HUES64 (cell line): ENCODE results near the gene TMEM86A.

ENCODE experiments used
- H3K27ac ChIP-seq: 2 replicates; pipeline ENCODE4 v1.7.0; 2013; ENCODE audit warnings: low read depth, low read length, inconsistent platforms
- H3K27me3 ChIP-seq: 2 replicates; pipeline ENCODE4 v1.6.1; 2013; ENCODE audit warnings: mild to moderate bottlenecking, low read length; ENCODE audit not compliant: insufficient read depth
- H3K36me3 ChIP-seq: 2 replicates; pipeline ENCODE4 v1.6.1; 2013; ENCODE audit warnings: mild to moderate bottlenecking, low read length; ENCODE audit not compliant: insufficient read depth
- H3K4me1 ChIP-seq: 2 replicates; pipeline ENCODE4 v1.6.1; 2013; ENCODE audit warnings: mild to moderate bottlenecking, low read length, moderate library complexity; ENCODE audit not compliant: insufficient read depth
- H3K4me3 ChIP-seq: 2 replicates; pipeline ENCODE4 v1.5.1; 2013; ENCODE audit warnings: mild to moderate bottlenecking, low read length, moderate library complexity
- H3K9ac ChIP-seq: 2 replicates; pipeline ENCODE4 v1.6.1; 2013; ENCODE audit warnings: mild to moderate bottlenecking, low read depth, low read length
- H3K9me3 ChIP-seq: 2 replicates; pipeline ENCODE4 v1.6.1; 2013; ENCODE audit warnings: low read depth, low read length; ENCODE audit not compliant: insufficient read depth
- WGBS: fragments of 150-250, 120-280 bp; methylation state at CpG from one replicate; pipeline ENCODE4 v1.1.7; 2013; ENCODE audit warnings: missing lambda C conversion rate; 5-methylcytosine and 5-hydroxymethylcytosine counted together

Gene TMEM86A

DNA sequence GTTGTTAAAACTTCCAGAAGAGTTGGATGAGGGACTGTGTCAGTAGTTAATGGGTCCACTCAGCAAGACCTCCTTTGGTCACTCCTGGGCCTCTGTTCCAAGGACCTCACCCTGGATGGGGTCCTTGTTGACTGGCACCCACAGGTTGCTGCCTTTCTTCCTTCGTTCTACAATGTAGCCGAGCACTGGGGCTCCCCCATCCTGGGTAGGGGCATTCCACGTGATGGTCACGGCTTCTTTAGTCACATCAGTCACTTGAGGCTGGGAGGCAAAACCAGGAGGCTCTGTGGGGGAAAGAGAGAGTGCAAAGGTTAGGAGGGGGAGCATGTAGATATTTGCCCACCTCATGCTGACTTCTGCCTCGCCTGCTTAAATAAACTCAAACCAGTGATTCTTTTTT lies 12.0 kb downstream of the TMEM86A start:
- Histone ChIP-seq H3K9ac (no peak overlapping the region), H3K27me3 (peaks cover 27% of the 10 kb centered on the region), H3K4me1 (no peaks in the 10 kb centered on the region), H3K36me3 (no peaks in the 10 kb centered on the region), H3K9me3 (no peaks in the 10 kb centered on the region), H3K4me3 (no peak overlapping the region), H3K27ac (no peak overlapping the region)
- 85% methylated on average over 5 of the region's 5 CpGs for WGBS

DNA sequence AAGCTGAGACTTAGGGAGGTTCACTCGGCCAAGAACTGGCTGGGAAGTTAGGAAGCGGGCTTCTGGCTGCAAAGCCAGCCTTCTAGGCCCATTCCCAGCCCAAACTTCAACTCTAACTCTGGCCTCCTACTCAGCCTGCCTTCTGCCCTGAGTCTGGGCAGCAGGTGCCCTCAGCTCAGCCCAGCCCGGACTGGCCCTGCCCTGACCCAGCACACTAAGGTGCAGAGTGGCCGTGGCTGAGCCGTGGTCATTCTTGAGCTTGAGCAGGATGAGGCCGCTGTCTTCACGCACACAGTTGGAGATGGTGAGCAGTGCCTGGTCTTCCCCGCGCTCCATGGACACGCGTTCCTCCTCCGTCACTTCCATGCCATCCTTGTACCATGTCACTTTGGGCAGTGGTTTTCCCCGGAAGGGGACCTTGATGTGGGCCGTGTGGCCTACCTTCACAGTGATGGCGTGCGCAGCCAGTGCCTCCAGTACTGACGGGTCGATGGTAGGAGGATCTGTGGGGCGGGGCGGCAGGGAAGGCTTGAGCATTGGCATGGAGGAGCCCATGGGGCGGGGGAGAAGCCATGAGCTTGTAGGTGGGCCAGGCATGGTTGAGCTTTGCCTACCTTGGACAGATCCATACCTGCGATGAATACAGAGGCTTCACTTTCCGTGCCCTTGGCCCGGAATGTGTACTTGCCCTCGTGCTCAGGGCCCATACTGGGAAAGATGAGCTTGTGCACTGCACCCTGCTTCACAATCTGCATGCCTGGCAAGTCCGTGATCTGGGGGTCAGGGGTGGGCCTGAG lies 15.3 kb downstream of the TMEM86A start:
- Histone ChIP-seq H3K4me1 (no peaks in the 10 kb centered on the region), H3K27me3 (peaks cover 34% of the 10 kb centered on the region), H3K4me3 (no peak overlapping the region), H3K36me3 (no peaks in the 10 kb centered on the region), H3K9me3 (no peaks in the 10 kb centered on the region), H3K27ac (no peak overlapping the region), H3K9ac (no peak overlapping the region)
- WGBS = 89% methylated on average over 26 of the region's 26 CpGs

DNA sequence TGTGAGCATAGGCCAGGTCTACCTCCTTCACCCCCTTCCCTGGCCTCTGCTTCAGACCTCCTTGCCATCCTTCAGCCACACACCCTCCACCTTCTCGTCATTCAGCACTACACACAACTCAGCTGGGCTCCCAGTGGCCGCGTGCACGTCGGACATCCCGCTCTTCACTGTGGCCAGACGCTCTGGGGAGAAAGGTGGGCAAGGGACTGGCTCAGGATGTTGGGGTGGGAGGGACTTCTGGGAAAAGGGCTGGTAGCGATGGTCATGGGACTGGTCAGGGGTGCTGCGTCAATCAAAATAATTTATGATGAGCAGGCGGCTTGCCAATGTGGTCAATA lies 15.8 kb downstream of the TMEM86A start:
- Histone ChIP-seq H3K9ac (no peak overlapping the region), H3K9me3 (no peaks in the 10 kb centered on the region), H3K27me3 (peaks cover 33% of the 10 kb centered on the region), H3K4me3 (no peak overlapping the region), H3K36me3 (no peaks in the 10 kb centered on the region), H3K27ac (no peak overlapping the region), H3K4me1 (no peaks in the 10 kb centered on the region)
- WGBS = 82% methylated on average over 10 of the region's 10 CpGs

DNA sequence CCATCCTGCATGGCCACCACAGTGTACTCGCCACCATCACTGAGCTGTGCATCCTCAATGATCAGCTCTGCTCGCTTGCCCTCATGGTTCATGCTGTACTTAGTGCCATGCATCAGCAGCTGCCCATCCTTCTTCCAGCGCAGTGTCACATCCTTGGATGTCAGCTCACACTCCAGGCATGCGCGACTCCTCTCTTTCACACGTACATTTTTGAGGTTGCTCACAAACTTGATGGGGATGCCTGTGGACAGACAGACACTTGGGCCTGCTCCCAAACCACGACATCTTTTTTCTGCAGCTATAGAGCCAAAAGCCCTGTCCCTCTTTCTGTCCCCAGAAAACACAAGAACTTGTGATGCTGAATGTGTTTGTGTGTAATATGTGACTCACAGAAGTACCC lies 16.9 kb downstream of the TMEM86A start:
- Histone ChIP-seq H3K4me3 (no peak overlapping the region), H3K4me1 (no peaks in the 10 kb centered on the region), H3K36me3 (no peaks in the 10 kb centered on the region), H3K9ac (no peak overlapping the region), H3K27me3 (peaks cover 27% of the 10 kb centered on the region), H3K27ac (no peak overlapping the region), H3K9me3 (no peaks in the 10 kb centered on the region)
- WGBS = 79% methylated on average over 7 of the region's 7 CpGs

DNA sequence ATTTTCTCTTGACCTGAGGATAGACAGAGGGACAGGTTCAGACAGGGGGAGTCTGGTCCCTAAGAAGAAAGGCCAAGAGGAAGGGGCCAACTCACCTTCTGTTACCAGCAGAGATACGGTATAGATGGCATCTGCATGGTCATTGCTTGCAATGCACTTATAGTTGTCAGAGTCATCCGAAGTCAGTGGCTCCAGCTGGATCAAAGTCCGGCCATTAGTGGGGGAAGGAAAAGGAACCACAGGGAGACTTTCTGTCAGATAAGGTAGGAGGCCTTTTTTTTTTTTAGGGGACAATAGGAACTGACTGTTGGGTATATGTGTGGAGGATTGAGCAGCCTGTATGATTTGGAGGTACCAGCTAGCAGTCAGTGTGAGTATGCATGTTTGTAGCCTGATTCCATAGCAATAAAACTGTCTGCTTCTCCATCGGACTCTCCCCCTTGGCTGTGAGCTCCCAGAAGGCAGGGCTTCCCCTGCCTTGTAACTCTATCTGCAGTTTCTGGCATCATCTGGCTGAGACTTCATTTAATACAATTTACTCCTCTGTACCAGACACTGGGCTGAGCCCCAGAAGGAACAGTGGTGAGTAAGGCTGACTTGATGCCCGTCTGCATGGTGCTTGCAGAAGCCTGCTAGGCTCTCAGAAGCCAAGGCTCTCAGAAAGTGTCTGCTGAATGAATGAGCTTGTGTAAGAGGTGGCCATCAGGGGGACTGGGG lies 21.7 kb downstream of the TMEM86A start:
- Histone ChIP-seq H3K27me3 (peaks cover 24% of the 10 kb centered on the region; the same call in 1 of the 2 replicates), H3K9me3 (no peaks in the 10 kb centered on the region), H3K9ac (peak overlapping the region; percentile 47; the same call in 1 of the 2 replicates), H3K4me3 (peak overlapping the region; percentile 61), H3K36me3 (no peaks in the 10 kb centered on the region), H3K4me1 (no peaks in the 10 kb centered on the region), H3K27ac (no peak overlapping the region)
- 85% methylated on average over 5 of the region's 5 CpGs for WGBS

DNA sequence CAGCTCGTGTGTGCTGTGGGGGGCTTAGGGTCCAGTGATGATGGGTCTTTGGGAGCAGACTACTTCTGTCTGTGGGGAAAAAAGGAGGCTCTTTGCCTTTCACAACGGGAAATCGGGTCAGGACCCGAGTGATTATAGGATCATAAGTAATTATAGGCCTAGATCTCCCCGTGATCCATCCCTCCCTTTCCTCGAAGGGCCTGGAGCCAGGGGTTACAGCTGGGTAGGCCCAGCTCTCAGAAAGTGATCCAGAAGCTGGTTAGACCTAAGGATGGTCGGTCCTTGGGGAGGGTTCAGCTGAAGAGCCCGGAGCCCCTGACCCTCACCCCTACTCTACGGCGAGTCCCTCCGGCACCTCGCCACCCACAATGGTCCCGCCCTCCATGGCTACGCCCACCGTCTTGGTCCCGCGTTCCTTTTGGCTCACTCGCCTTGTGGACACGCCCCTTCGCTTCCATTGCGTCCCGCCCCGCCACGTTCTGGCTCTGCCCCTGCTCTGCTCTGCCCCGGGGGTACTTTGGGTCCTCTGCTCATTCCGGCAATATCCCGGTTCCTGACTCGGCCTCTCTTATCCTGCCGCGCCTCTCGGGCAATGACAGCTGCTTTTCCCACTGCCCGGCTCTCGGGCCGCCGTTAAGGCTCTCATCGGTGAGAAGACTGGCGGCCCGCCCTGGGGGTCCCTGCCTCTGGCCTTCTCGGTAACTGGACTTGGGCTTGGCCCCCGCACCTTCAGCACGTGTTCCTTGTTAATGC lies 22.4 kb downstream of the TMEM86A start:
- Histone ChIP-seq H3K36me3 (no peaks in the 10 kb centered on the region), H3K9ac (peak overlapping the region; percentile 47), H3K27ac (no peak overlapping the region), H3K27me3 (peaks cover 24% of the 10 kb centered on the region; the same call in 1 of the 2 replicates), H3K9me3 (no peaks in the 10 kb centered on the region), H3K4me3 (peak overlapping the region; percentile 61), H3K4me1 (peaks cover 4% of the 10 kb centered on the region; the same call in 1 of the 2 replicates)
- 6% methylated on average over 41 of the region's 41 CpGs for WGBS

DNA sequence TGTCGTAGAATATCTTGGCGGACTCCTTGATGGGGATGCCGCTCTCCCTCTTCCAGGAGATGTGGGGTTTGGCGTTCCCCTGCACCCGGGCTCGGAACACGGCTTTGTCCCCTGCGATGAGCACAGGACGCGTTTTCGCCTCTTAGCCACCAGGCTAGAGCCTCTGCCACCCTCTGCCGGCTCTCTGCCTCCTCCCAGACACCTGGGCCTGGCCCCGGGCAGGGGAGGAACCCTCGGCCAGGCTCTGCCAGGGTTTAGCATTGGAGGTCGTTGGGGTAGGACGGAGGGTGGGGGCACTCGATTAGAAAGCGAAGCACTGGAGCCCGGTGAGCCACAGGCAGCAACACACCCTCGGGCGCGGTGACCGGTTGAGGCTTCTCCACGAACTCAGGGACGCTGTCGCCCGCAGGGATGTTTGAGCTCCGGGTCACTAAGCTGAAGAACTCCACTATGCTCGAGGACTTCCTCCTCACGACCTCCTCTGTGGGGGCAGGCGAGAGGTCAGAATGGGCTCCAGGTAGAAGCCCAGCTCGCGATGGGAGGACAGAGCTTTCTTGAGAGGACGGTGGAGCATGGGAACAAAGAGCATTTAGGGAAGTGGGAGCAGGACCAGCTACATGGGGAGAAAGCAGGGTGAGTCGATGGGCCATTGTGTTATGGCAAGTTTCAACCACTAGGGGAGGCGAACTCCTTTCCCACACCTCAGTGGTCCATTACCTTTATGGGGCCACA lies 23.1 kb downstream of the TMEM86A start:
- Histone ChIP-seq H3K4me1 (peaks cover 4% of the 10 kb centered on the region; the same call in 1 of the 2 replicates), H3K36me3 (no peaks in the 10 kb centered on the region), H3K9ac (peak overlapping the region; percentile 47), H3K27ac (no peak overlapping the region), H3K27me3 (peaks cover 22% of the 10 kb centered on the region; the same call in 1 of the 2 replicates), H3K4me3 (peak overlapping the region; percentile 61), H3K9me3 (no peaks in the 10 kb centered on the region)
- 1% methylated on average over 36 of the region's 36 CpGs for WGBS

DNA sequence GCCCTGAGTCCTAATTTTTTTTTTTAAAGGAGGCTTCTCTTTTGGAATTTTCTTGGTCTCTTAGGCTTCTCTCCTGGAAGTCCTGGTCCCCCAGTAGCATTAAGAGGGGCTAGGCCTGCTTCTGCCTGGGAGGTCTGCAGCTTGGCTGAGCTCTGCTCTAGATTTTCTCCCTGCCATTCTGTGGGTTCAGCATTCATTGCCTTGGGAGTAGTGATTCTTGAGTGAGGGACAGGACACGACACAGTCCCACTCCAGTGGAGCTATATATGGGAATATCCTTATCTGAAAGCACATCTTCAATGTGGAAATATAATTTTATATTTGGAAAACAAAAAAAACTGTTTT lies 23.7 kb downstream of the TMEM86A start:
- no peak overlapping the region for H3K27ac ChIP-seq
- H3K9me3 ChIP-seq = no peaks in the 10 kb centered on the region
- H3K4me1 ChIP-seq = peaks cover 4% of the 10 kb centered on the region; the same call in 1 of the 2 replicates
- no CpG with 5 or more reads among the region's 1 CpG for WGBS
- H3K36me3 ChIP-seq = no peaks in the 10 kb centered on the region
- no peak overlapping the region for H3K9ac ChIP-seq
- peaks cover 19% of the 10 kb centered on the region; the same call in 1 of the 2 replicates for H3K27me3 ChIP-seq
- peak overlapping the region; percentile 61 for H3K4me3 ChIP-seq

DNA sequence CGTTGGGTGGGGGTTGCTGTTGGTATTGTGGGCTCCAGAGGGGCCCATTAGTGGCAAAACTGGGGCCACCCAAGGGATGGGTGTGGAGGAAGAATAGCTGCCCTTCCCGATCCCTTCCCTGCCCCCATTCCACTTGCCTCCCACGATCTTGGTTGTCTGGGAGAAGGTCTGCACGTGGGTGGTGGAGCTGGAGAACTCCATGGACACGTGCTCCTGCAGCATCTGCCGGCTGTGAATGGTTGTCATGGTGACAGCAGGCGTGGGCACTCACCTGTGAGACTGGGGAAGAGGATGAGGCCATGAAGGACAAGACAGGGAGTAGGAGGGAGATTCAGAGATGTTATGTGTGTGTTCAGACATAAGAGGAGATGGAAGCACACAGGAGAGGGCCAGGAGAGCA lies 25.4 kb downstream of the TMEM86A start:
- H3K4me3 ChIP-seq = no peak overlapping the region
- no peaks in the 10 kb centered on the region for H3K36me3 ChIP-seq
- H3K9ac ChIP-seq = no peak overlapping the region
- H3K27me3 ChIP-seq = peaks cover 6% of the 10 kb centered on the region; the same call in 1 of the 2 replicates
- 58% methylated on average over 7 of the region's 7 CpGs for WGBS
- H3K4me1 ChIP-seq = peaks cover 7% of the 10 kb centered on the region
- no peaks in the 10 kb centered on the region for H3K9me3 ChIP-seq
- H3K27ac ChIP-seq = no peak overlapping the region

DNA sequence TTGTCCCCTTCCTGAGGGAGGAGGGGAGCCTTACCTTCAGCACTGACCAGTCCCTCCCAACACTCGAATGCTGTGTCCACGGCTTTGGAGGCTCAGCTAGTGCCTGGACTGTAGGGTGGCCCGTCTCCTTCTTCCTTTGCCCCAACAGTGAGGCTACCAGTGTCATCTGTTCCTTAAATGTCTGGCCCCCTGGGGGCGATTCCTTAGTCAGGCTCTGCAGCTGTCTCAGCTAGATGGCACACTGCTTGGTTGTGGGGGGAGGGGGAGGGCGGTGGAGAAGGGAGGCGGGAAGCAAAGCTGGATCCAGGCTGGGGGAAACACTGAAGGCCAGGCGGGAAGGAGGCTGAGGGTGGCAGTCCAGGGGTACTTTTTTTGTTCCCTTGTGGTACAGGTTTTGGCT lies 27.5 kb downstream of the TMEM86A start, which contains the start of gene IGSF22:
Gene IGSF22, minus strand, starts transcription at position 149 of the 400 bp plus-strand sequence. CDS start 1,952 bp downstream, outside the sequence.
- Histone ChIP-seq H3K9ac (no peak within 1 kb of the TSS), H3K4me3 (0 out of 2 replicates have a peak within 1 kb of the TSS, but pooled peaks have one; percentile 26), H3K27me3 (no peaks in the 10 kb centered on the region), H3K27ac (no peak within 1 kb of the TSS), H3K9me3 (no peaks in the 10 kb centered on the region), H3K36me3 (no peaks in the 10 kb centered on the region), H3K4me1 (peaks cover 7% of the 10 kb centered on the region)
- 38% methylated on average over 7 of the region's 7 CpGs for WGBS
